ENCODE data around the gene TGIF2LY.
"Not testable (repeated sequence)": the region's sequence is repeated elsewhere in the genome, so short reads cannot be mapped to it uniquely, and the experiment has no call there.

The TGIF2LY gene

DNA sequence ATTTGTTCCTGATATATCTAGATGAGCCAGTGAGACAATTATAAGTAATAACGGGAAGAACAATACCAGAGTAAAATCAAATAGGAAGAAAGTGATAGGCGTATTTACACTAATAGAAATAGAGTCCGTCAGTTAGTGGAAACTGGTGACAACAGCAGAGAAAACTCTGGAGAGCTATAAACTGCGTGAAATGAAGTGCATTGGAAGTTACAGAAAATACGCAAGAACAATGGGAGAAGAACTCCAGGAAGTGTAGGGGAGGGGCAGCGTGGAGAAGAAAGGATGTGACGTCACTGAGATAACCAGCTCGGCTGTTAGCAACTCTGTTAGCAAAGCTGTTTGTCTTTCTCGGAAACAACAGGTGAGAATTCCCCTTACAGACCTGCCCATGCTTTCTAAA lies at the start of gene TGIF2LY:
Gene TGIF2LY (plus strand): TSS at position 301 of the 400 bp plus-strand sequence. CDS start 178 bp downstream, outside the sequence.
- DNase-seq (ENCODE audit: low spot score): not testable (repeated sequence)
